GM19240 (cell line): ENCODE results near the gene MCL1.
"Not testable (repeated sequence)": the region's sequence is repeated elsewhere in the genome, so short reads cannot be mapped to it uniquely, and the experiment has no call there.

Experiments used
- DNase-seq: peaks from one replicate; pipeline ENCODE4 v3.0.0; 2011; ENCODE audit warnings: low spot score; ENCODE audit not compliant: insufficient read length

Gene MCL1

GRCh38 chr1:150602372-150602771 is 23.0 kb upstream of the MCL1 start:
- DNase-seq: not testable (repeated sequence)

GRCh38 chr1:150601540-150601939 is 22.1 kb upstream of the MCL1 start:
- no peak for DNase-seq

- not testable (repeated sequence) for DNase-seq
Observed at GRCh38 chr1:150598346-150598745, 18.9 kb upstream of the MCL1 start.

GRCh38 chr1:150596976-150597375 is 17.6 kb upstream of the MCL1 start:
- no peak for DNase-seq

- no peak for DNase-seq
Observed at GRCh38 chr1:150596095-150596892, 16.9 kb upstream of the MCL1 start.

GRCh38 chr1:150582371-150582770 is 3.0 kb upstream of the MCL1 start:
- DNase-seq: no peak

- DNase-seq: not testable (repeated sequence)
Observed at GRCh38 chr1:150581962-150582361, 2.6 kb upstream of the MCL1 start.

GRCh38 chr1:150581437-150581836 is 2.0 kb upstream of the MCL1 start:
- not testable (repeated sequence) for DNase-seq

GRCh38 chr1:150580966-150581365 is 1.6 kb upstream of the MCL1 start:
- DNase-seq: not testable (repeated sequence)

- no peak for DNase-seq
Observed at GRCh38 chr1:150579945-150580642, 684 bp upstream of the MCL1 start.

- DNase-seq: no peak
Observed at GRCh38 chr1:150578272-150579109, 919 bp downstream of the MCL1 start.

GRCh38 chr1:150577557-150578271 is 1.7 kb downstream of the MCL1 start:
- no peak for DNase-seq

- no peak for DNase-seq
Observed at GRCh38 chr1:150576794-150577556, 2.4 kb downstream of the MCL1 start.

- DNase-seq: no peak
Observed at GRCh38 chr1:150576367-150576711, 3.1 kb downstream of the MCL1 start.

GRCh38 chr1:150575518-150576366 is 3.7 kb downstream of the MCL1 start:
- no peak for DNase-seq

- DNase-seq: no peak
Observed at GRCh38 chr1:150575072-150575489, 4.3 kb downstream of the MCL1 start.

GRCh38 chr1:150574260-150575071 is 4.9 kb downstream of the MCL1 start:
- DNase-seq: no peak

- not testable (repeated sequence) for DNase-seq
Observed at GRCh38 chr1:150573648-150574071, 5.8 kb downstream of the MCL1 start.
